ENCODE measurements around the gene DNAJC1. TPM values are rescaled to one million over a fixed set of nuclear protein-coding genes. Genes with fewer than 3 reads are reported as not detected.
A peak's percentile ranks its signal among the peaks of the same experiment; 100 is the strongest.

The DNAJC1 gene
- total and polyA plus RNA-seq, 2 of the 4 experiments (the other 2 are of a cell fraction), result 12.7 to 13.3 TPM

DNA sequence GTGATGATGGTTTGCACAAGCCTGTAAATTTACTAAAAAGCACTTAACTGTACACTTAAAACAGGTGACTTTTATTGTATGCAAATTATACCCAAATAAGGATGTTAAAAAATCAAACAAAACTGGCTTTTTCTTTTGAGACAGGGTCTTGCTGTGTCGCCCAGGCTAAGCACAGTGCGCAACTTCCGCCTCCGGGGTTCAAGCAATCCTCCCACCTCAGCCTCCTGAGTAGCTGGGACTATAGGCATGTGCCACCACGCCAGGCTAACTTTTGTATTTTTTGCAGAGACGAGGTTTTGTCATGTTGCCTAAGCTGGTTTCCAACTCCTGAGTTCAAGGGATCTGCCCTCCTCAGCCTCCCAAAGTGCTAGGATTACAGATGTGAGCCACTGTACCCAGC, 77.7 kb downstream of the DNAJC1 start:
- in situ Hi-C loops (cut with MboI; ENCODE audit: low sequenced_read_pairs), result no loop called here
- 100% methylated on average over 4 of the region's 6 CpGs; no CpG with 5 or more reads in 1 of the 2 experiments for WGBS, 2 experiments (ENCODE audit: extremely low coverage in 2 of 2, insufficient read length in 1 of 2)
- POLR2A ChIA-PET (ENCODE audit: unreplicated experiment), result no interaction called here

More for the DNA sequence above, 77.7 kb downstream of the DNAJC1 start:
- Histone ChIP-seq H2AK9ac (replicated peaks; ENCODE audit: low read depth, low read length, poor library complexity) (no peak overlapping the region), H3K27ac (ENCODE audit: insufficient read depth, low read length) (0 out of 2 replicates have a peak overlapping the region, but pooled peaks have one; percentile 13), H3K9me1 (ENCODE audit: insufficient read depth, low read length) (peaks cover 3% of the 10 kb centered on the region), H2BK20ac (ENCODE audit: low read depth, low read length) (no peak overlapping the region), H3K23ac (ENCODE audit: low read depth, low read length) (no peak overlapping the region), H3K36me3 (ENCODE audit: control insufficient read depth, insufficient read depth, low read length) (no peaks in the 10 kb centered on the region), H3K9ac (ENCODE audit: low read depth, low read length) (no peak overlapping the region), H2BK15ac (ENCODE audit: low read depth, low read length) (no peak overlapping the region; the same call in 2 of the 3 replicates), H2AK5ac (ENCODE audit: low read depth, low read length) (peak overlapping the region; percentile 38; the same call in 1 of the 2 replicates), H3K27me3 (ENCODE audit: control insufficient read depth, insufficient read depth, low read length) (no peaks in the 10 kb centered on the region), H3K4me1 (ENCODE audit: control insufficient read depth, insufficient read depth, low read length) (peaks cover 6% of the 10 kb centered on the region), H3K9me3 (ENCODE audit: control insufficient read depth, insufficient read depth, low read length) (no peaks in the 10 kb centered on the region), H2BK120ac (ENCODE audit: low read depth, low read length) (peak overlapping the region; percentile 45; the same call in 1 of the 2 replicates), H3K4me3 (ENCODE audit: insufficient read depth, low read depth, low read length) (no peak overlapping the region), H3K4me2 (ENCODE audit: low read depth, low read length) (no peak overlapping the region), H2BK5ac (ENCODE audit: low read depth, low read length, poor library complexity, severe bottlenecking) (no peak overlapping the region), H4K91ac (ENCODE audit: insufficient read depth, low read depth, low read length) (no peak overlapping the region), H3K4ac (ENCODE audit: low read depth, low read length) (no peak overlapping the region), H4K8ac (ENCODE audit: low read depth in 2 of 2, low read length in 2 of 2) (no peak overlapping the region), H3K79me1 (ENCODE audit: low read depth in 1 of 2, low read length in 2 of 2) (peaks cover 6 to 9% of the 10 kb centered on the region in 2 experiments; a peak in 3 of 4 replicates), H2AFZ (replicated peaks; ENCODE audit: low read length, poor library complexity) (no peak overlapping the region), H4K5ac (ENCODE audit: low read depth, low read length) (no peak overlapping the region), H3K14ac (replicated peaks; ENCODE audit: low read depth, low read length) (no peak overlapping the region), H3K18ac (ENCODE audit: low read depth, low read length) (peak overlapping the region; percentile 16), H4K20me1 (ENCODE audit: insufficient read depth, low read length) (no peaks in the 10 kb centered on the region), H3K56ac (ENCODE audit: extremely low read depth, insufficient read depth, low read length) (no peak overlapping the region)
- BruUV-seq (replicated peaks), result no TSS peak
- TF ChIP-seq RCOR1 (IDR thresholded peaks at IDR 0.05; ENCODE audit: insufficient replicate concordance, low read length) (no peak), POLR2A (IDR thresholded peaks at IDR 0.05; ENCODE audit: low read depth, low read length) (no peak), USF2 (IDR thresholded peaks at IDR 0.05; ENCODE audit: low read depth, low read length) (no peak), MXI1 (IDR thresholded peaks at IDR 0.05; ENCODE audit: borderline replicate concordance, low read depth, low read length) (no peak), MAZ (IDR thresholded peaks at IDR 0.05; ENCODE audit: borderline replicate concordance, low read depth, low read length) (no peak), RAD21 (IDR thresholded peaks at IDR 0.05; ENCODE audit: low read length) (no peak), NFE2L2 (IDR thresholded peaks at IDR 0.05; ENCODE audit: low read depth, low read length) (no peak), RFX5 (IDR thresholded peaks at IDR 0.05; ENCODE audit: low read depth, low read length) (no peak), FOS (IDR thresholded peaks at IDR 0.05; ENCODE audit: low read depth, low read length) (no peak), MAFK (IDR thresholded peaks at IDR 0.05; ENCODE audit: low read depth, low read length) (no peak), CTCF (conservative IDR thresholded peaks at IDR 0.05; ENCODE audit: low read depth, low read length) (no peak), ELK1 (IDR thresholded peaks at IDR 0.05; ENCODE audit: borderline replicate concordance, low read depth, low read length) (no peak), BHLHE40 (IDR thresholded peaks at IDR 0.05; ENCODE audit: low read depth, low read length) (no peak), SMC3 (IDR thresholded peaks at IDR 0.05; ENCODE audit: low read depth, low read length) (no peak), CHD1 (IDR thresholded peaks at IDR 0.05; ENCODE audit: low read depth, low read length) (no peak), CEBPB (IDR thresholded peaks at IDR 0.05; ENCODE audit: low read depth, low read length) (no peak)
- dilution Hi-C loops (cut with HindIII; ENCODE audit: low sequenced_read_pairs, unreplicated experiment) (no loop called here), intact Hi-C loops (cut with micrococcal nuclease) (no loop called here)
- CTCF ChIA-PET, result no interaction called here
- no peak for DNase-seq
- ATAC-seq (ENCODE audit: low read depth), result no peak

Data from IMR-90 (cell line).